HG03280 (cell line): ENCODE measurements around the gene NSUN7.

ENCODE experiments used
- ATAC-seq: cut with Tn5 transposase; IDR thresholded peaks from one replicate; pipeline ENCODE4 v1.9.1; 2021; ENCODE audit warnings: mild to moderate bottlenecking, moderate library complexity; ENCODE audit not compliant: unreplicated experiment

The NSUN7 gene

GRCh38 chr4:40842725-40843423 is 93.1 kb downstream of the NSUN7 start:
- ATAC-seq, result no peak

- peak; percentile 43 for ATAC-seq
Measured at GRCh38 chr4:40843696-40844095, 93.9 kb downstream of the NSUN7 start.

DNA sequence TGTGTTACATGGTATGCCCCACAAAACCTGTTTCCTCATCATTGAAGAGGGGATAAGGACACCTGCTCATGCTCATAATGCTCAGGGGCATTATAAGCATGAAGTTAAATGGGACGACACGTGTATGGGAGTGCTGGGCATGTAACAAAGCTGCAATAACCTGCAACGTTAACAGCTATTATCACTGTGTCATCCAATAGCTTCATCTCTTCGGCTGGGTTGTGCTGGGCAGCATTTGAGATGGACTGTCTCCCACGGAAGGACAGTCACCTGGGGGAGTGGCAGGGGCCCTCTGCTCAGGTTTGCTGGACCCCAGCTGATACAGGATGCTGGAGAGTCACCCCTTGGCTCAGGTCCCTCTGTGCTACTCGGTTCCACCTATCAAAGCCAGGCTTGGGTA is 94.5 kb downstream of the NSUN7 start:
- ATAC-seq, result no peak

GRCh38 chr4:40845154-40845835 is 95.5 kb downstream of the NSUN7 start:
- ATAC-seq, result no peak

DNA sequence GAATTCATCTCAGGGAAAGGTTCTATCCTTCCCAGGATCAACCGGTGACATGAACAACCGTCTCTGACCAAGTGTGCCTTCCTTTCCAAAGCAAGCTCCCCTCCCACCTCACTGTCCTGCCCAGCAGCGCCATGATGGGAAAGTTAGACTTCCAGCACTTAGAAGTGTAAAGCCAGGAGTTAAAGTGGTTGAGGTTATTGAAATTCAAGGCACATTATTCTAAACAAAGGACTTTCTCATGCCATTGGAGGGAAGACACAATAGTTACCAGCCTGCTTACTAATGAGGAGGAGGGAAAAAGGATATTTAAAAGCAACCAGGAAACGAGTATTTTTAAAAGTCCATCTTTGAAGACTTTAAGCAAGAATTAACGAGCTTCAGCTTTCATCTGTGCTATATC is 96.8 kb downstream of the NSUN7 start:
- no peak for ATAC-seq

- ATAC-seq, result no peak
Measured at GRCh38 chr4:40848251-40848650, 98.5 kb downstream of the NSUN7 start.

DNA sequence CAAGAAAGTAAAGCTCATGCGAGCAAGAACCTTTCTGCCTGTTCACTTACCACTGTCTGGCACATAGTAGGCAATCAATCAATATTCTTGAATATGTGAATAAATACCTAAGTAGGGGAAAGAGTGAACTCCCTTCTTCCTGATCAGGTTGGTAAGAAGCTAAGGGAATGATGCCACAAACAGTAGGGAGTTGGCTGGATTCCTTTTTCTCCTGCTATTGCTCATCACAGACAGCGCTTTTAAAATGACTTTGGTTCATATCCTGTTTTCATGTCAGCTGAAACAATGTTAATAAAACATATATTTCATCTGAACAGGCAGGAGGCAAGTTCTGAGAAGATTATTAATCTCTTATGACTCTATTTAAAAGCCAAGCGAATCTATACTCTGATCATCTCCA is 99.2 kb downstream of the NSUN7 start:
- ATAC-seq, result no peak

- no peak for ATAC-seq
Measured at GRCh38 chr4:40850496-40850895, 100.7 kb downstream of the NSUN7 start.

DNA sequence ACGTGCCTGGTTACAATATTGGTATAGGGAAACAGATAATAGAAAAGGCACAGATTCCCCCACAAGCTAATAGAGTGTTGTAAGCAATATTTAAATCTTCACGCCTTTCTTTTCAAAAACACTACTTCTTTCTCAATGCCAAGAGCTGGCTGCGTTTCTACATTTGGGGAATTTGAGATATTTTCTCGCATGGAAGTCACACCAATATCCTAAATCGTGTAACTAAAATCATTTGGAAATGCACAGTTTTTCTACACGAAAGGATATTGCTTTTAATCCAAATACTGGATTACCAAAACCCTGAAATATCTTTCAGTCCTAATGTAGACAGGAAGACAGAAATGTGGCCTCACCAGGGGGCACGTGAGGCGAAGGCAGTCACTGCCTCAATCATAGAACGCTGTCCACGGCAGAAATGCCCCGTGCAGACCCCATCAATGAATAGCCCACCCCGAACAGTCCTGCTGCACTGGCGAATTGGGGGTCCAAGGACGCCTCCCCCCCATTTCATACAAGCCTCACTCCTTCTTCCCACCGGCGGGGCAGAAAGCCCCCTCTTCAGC is 106.6 kb downstream of the NSUN7 start:
- no peak for ATAC-seq

GRCh38 chr4:40856840-40857362 is 107.1 kb downstream of the NSUN7 start:
- peak; percentile 81 for ATAC-seq

- no peak for ATAC-seq
Measured at GRCh38 chr4:40857956-40858355, 108.2 kb downstream of the NSUN7 start.

DNA sequence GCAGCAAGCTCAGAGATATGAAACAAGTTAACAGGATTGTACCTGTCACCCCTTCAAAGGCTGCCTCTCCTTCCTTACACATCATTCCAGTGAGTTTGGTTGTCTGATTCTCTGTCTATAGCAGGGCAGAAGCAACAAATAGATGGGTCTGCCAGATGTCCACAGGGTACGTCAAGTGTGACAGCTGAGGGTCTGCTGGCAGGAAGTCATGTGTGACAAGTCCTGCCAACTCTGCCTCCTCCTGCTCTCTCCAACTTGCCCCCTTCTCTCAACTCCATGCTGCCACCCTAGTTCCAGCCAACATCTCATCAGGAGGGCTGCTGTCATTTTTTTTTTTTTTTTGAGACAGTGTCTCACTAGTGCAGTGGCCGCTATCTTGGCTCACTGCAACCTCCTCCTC is 109.2 kb downstream of the NSUN7 start:
- ATAC-seq, result no peak
